ENCODE data around the gene HEATR5A.
"Not testable (repeated sequence)": the region's sequence is repeated elsewhere in the genome, so short reads cannot be mapped to it uniquely, and the experiment has no call there.

The HEATR5A gene

GRCh38 chr14:31389946-31390345 lies 30.4 kb downstream of the HEATR5A start:
- DNase-seq (ENCODE audit: low spot score) = no peak

- no peak for DNase-seq (ENCODE audit: low spot score)
Measured at GRCh38 chr14:31388687-31389413, 31.5 kb downstream of the HEATR5A start.

- no peak for DNase-seq (ENCODE audit: low spot score)
Measured at GRCh38 chr14:31387091-31387490, 33.3 kb downstream of the HEATR5A start.

- DNase-seq (ENCODE audit: low spot score) = no peak
Measured at GRCh38 chr14:31386271-31386670, 34.1 kb downstream of the HEATR5A start.

GRCh38 chr14:31382221-31382620 lies 38.1 kb downstream of the HEATR5A start:
- DNase-seq (ENCODE audit: low spot score) = no peak

- no peak for DNase-seq (ENCODE audit: low spot score)
Measured at GRCh38 chr14:31380106-31380505, 40.2 kb downstream of the HEATR5A start.

GRCh38 chr14:31379125-31379947 lies 41.0 kb downstream of the HEATR5A start:
- DNase-seq (ENCODE audit: low spot score) = not testable (repeated sequence)

- DNase-seq (ENCODE audit: low spot score) = no peak
Measured at GRCh38 chr14:31377433-31377832, 42.9 kb downstream of the HEATR5A start.

GRCh38 chr14:31371646-31372045 lies 48.7 kb downstream of the HEATR5A start:
- no peak for DNase-seq (ENCODE audit: low spot score)

GRCh38 chr14:31363331-31364073 lies 56.8 kb downstream of the HEATR5A start:
- DNase-seq (ENCODE audit: low spot score) = no peak

GRCh38 chr14:31362746-31363145 lies 57.6 kb downstream of the HEATR5A start:
- no peak for DNase-seq (ENCODE audit: low spot score)

GRCh38 chr14:31361761-31362160 lies 58.6 kb downstream of the HEATR5A start:
- not testable (repeated sequence) for DNase-seq (ENCODE audit: low spot score)

- DNase-seq (ENCODE audit: low spot score) = no peak
Measured at GRCh38 chr14:31360919-31361662, 59.3 kb downstream of the HEATR5A start.

GRCh38 chr14:31357279-31357678 lies 63.1 kb downstream of the HEATR5A start:
- no peak for DNase-seq (ENCODE audit: low spot score)

- no peak for DNase-seq (ENCODE audit: low spot score)
Measured at GRCh38 chr14:31346097-31346496, 74.3 kb downstream of the HEATR5A start.

- DNase-seq (ENCODE audit: low spot score) = no peak
Measured at GRCh38 chr14:31341280-31341679, 79.1 kb downstream of the HEATR5A start.

GRCh38 chr14:31340297-31341063 lies 79.9 kb downstream of the HEATR5A start:
- DNase-seq (ENCODE audit: low spot score) = no peak

GRCh38 chr14:31339743-31340142 lies 80.6 kb downstream of the HEATR5A start:
- no peak for DNase-seq (ENCODE audit: low spot score)

- DNase-seq (ENCODE audit: low spot score) = no peak
Measured at GRCh38 chr14:31337331-31337730, 83.0 kb downstream of the HEATR5A start.

- no peak for DNase-seq (ENCODE audit: low spot score)
Measured at GRCh38 chr14:31336646-31337045, 83.7 kb downstream of the HEATR5A start.

- not testable (repeated sequence) for DNase-seq (ENCODE audit: low spot score)
Measured at GRCh38 chr14:31331395-31331794, 89.0 kb downstream of the HEATR5A start.

All from HuH-7 (cell line).